NOMO-1 treated with dmso at 0.1 percent for 144 hours (cell line): ENCODE measurements around the gene KDM4F.

Source experiments
- DNase-seq: peaks from one replicate; lab custom pipeline; 2025; ENCODE audit not compliant: unreplicated experiment; lab: John Stamatoyannopoulos, UW

Gene KDM4F

GRCh38 chr11:95059046-95059445 is 9.8 kb downstream of the KDM4F start:
- no peak for DNase-seq

- DNase-seq: no peak
Measured at GRCh38 chr11:95065336-95065735, 16.1 kb downstream of the KDM4F start.

- DNase-seq: peak; percentile 57
Measured at GRCh38 chr11:95066716-95067038, 17.5 kb downstream of the KDM4F start, which contains the start of gene SRSF8. Gene SRSF8, plus strand, starts transcription at chr11:95066919. Its CDS starts 308 bp downstream, at chr11:95067227.

- peak; percentile 65 for DNase-seq
Measured at GRCh38 chr11:95067039-95067840, 18.0 kb downstream of the KDM4F start.

- DNase-seq: peak; percentile 3
Measured at GRCh38 chr11:95067841-95068219, 18.6 kb downstream of the KDM4F start.

GRCh38 chr11:95068549-95068948 is 19.3 kb downstream of the KDM4F start:
- peak; percentile 82 for DNase-seq

GRCh38 chr11:95070471-95070870 is 21.2 kb downstream of the KDM4F start:
- no peak for DNase-seq

- no peak for DNase-seq
Measured at GRCh38 chr11:95072948-95073347, 23.7 kb downstream of the KDM4F start.

GRCh38 chr11:95074792-95075563 is 25.8 kb downstream of the KDM4F start:
- DNase-seq: no peak

- peak; percentile 83 for DNase-seq
Measured at GRCh38 chr11:95076416-95076815, 27.2 kb downstream of the KDM4F start.

- DNase-seq: no peak
Measured at GRCh38 chr11:95076981-95077380, 27.8 kb downstream of the KDM4F start.

- no peak for DNase-seq
Measured at GRCh38 chr11:95078526-95078925, 29.3 kb downstream of the KDM4F start.

GRCh38 chr11:95081010-95081409 is 31.8 kb downstream of the KDM4F start:
- no peak for DNase-seq

GRCh38 chr11:95081412-95081811 is 32.2 kb downstream of the KDM4F start:
- DNase-seq: no peak

GRCh38 chr11:95082576-95083001 is 33.4 kb downstream of the KDM4F start:
- DNase-seq: no peak

GRCh38 chr11:95084509-95084908 is 35.3 kb downstream of the KDM4F start:
- DNase-seq: no peak

GRCh38 chr11:95085117-95085816 is 36.0 kb downstream of the KDM4F start:
- no peak for DNase-seq

GRCh38 chr11:95086151-95086550 is 36.9 kb downstream of the KDM4F start:
- DNase-seq: no peak

- DNase-seq: no peak
Measured at GRCh38 chr11:95086836-95087570, 37.8 kb downstream of the KDM4F start.

- DNase-seq: peak; percentile 68
Measured at GRCh38 chr11:95088946-95089619, 39.9 kb downstream of the KDM4F start.
